Suprapubic skin (tissue), 4 donors: ENCODE data around the gene HNRNPLL.

Experiments
- EP300 ChIP-seq: sonication (generic); formaldehyde crosslinking; IDR thresholded peaks from one replicate; pipeline ENCODE4 v1.6.1; 2017; ENCODE audit warnings: antibody characterized with exemption
- POLR2A ChIP-seq, 2 donors: fragments of 450-650 bp; IDR thresholded peaks; one replicate each; pipeline ENCODE4 v1.6.1; 2017; ENCODE audit warnings: antibody characterized with exemption in 2 of 2, mild to moderate bottlenecking in 2 of 2, moderate library complexity in 2 of 2
- POLR2AphosphoS5 ChIP-seq, 3 donors: sonication (generic); formaldehyde crosslinking; IDR thresholded peaks; one replicate each; pipeline ENCODE4 v1.6.1; 2017; ENCODE audit warnings: antibody characterized with exemption in 3 of 3
- TF ChIP-seq, protein P1 (sequence below), 2 donors: fragments of 200-600 bp in 1 of 2; fragments of 450-650 bp in 1 of 2; sonication (generic) in 1 of 2; IDR thresholded peaks; one replicate each; pipeline ENCODE4 v1.5.1; 2016 to 2019; ENCODE audit warnings: antibody characterized with exemption in 2 of 2, mild to moderate bottlenecking in 1 of 2, moderate library complexity in 1 of 2

DNA sequence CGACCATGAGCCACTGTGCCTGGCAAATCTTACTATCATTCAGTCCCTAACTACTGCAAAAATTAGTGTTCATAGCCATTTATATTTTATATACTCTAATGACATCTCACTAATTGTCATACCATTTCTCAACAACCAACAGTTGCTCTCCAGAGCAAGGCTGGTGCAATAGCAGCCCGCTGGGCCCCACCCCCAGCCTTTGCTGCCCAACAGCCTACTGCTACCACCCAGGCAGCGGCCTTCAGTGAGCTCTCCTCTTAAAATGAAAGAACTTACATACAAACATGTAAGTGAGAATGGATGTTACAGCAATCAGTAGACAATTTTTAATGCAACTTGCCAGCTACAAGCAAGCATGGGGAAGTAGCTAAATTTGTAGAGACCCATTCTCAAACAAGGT, 90.5 kb downstream of the HNRNPLL start:
- no peak for TF ChIP-seq POLR2AphosphoS5 (IDR thresholded peaks at IDR 0.05)
- TF ChIP-seq POLR2A (IDR thresholded peaks at IDR 0.05): no peak
- TF ChIP-seq, protein P1, sequence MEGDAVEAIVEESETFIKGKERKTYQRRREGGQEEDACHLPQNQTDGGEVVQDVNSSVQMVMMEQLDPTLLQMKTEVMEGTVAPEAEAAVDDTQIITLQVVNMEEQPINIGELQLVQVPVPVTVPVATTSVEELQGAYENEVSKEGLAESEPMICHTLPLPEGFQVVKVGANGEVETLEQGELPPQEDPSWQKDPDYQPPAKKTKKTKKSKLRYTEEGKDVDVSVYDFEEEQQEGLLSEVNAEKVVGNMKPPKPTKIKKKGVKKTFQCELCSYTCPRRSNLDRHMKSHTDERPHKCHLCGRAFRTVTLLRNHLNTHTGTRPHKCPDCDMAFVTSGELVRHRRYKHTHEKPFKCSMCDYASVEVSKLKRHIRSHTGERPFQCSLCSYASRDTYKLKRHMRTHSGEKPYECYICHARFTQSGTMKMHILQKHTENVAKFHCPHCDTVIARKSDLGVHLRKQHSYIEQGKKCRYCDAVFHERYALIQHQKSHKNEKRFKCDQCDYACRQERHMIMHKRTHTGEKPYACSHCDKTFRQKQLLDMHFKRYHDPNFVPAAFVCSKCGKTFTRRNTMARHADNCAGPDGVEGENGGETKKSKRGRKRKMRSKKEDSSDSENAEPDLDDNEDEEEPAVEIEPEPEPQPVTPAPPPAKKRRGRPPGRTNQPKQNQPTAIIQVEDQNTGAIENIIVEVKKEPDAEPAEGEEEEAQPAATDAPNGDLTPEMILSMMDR (IDR thresholded peaks at IDR 0.05): no peak
- no peak for TF ChIP-seq EP300
